GM18511 (cell line): Measurements from ENCODE around the gene AGBL1.
"Not testable (repeated sequence)": the region's sequence is repeated elsewhere in the genome, so short reads cannot be mapped to it uniquely, and the experiment has no call there.

Experiments used
- ATAC-seq: cut with Tn5 transposase; IDR thresholded peaks from one replicate; pipeline ENCODE4 v1.9.1; 2021; ENCODE audit warnings: mild to moderate bottlenecking, moderate library complexity; ENCODE audit not compliant: unreplicated experiment

The AGBL1 gene

DNA sequence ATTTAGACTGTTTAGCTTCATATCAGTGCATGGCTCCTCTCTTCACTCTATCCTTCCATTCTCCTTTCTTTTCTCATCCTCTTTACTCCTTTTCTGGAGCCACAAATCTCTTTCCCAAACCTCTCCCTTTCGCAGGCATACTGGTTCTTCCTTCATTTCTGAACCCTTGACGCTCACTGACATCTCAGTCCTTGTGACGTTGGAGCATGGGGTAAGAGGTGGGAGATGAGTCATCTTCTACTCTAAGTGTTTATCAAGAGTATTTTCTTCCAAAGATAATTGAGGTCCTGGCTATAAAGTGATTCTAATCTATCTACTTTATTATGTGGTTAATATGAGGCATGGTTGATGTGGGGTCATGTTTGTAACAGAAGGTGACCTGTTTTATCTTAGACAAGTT is 414.2 kb downstream of the AGBL1 start:
- no peak for ATAC-seq

GRCh38 chr15:86494475-86494874 is 414.8 kb downstream of the AGBL1 start:
- ATAC-seq = no peak

DNA sequence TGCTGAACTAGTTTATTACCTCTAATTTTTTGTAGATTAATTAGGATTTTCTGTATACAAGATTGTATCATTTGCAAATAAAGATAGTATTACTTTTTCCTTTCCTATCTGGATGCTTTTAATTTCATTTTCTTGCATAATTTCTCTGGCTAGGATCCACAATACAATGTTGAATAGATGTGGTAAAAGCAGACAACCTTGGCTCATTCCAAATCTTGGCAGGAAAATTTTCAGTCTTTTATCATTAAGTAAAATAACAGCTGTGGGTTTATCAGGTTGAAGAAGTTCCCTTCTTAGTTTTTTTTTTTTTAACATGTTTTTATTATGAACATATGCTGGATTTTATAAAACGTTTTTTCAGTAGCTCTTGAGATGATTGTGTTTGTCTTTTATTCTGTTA is 422.6 kb downstream of the AGBL1 start:
- no peak for ATAC-seq

GRCh38 chr15:86505951-86506350 is 426.3 kb downstream of the AGBL1 start:
- ATAC-seq = no peak

GRCh38 chr15:86506401-86506800 is 426.7 kb downstream of the AGBL1 start:
- no peak for ATAC-seq

- ATAC-seq = no peak
These were observed 436.0 kb downstream of the AGBL1 start for GRCh38 chr15:86515625-86516024.

DNA sequence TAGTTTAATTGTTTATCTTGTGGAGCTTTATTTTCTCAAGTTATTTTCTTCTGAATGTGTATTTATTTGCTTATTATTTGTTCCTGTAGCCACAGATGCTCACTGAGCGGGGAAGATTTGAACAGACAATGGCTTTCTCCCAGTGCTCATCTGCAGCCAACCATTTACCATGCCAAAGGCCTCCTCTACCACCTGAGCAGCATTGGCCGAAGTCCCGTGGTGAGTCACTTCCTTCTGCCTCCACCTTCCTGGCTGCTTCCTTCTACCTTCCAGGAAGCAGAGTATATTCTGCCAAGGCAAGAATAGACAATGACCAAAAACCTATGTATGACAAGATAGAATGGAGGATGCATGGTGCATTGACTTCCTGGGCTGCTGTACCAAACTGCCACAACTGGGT is 443.1 kb downstream of the AGBL1 start:
- no peak for ATAC-seq

DNA sequence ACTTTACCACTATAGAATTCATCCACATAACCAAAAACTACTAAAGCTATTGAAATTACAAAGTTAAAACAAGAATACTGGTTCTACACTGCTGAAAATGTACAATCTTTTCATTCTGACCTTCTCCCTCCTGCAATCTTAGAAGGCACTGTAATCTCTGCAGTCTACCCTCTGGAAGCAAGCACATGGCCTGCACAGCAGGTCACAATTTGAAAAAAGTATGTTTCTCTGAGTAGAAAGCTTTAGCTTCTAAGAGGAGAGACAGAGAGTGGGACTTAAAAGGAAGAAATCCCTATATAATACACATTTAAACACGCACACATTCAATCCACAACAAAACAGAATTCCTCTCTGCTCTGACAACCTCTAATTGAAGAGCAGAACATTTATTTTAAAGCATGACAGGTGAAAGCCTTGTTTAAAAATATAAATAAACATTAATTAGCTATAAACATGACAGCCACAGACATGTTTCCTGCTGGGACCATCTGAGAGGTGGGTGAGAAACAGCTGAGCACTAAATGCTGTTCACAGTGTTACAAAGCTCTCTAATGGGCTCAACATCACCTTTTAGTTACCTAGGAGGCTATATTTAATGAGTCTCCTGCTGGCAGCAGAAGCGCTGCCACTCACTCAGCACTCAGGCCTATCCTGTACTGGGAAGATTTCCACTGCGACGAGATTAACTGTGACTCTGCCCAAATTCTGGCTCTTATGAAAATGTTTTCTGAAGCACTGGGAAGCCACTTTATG is 447.4 kb downstream of the AGBL1 start:
- ATAC-seq = no peak

DNA sequence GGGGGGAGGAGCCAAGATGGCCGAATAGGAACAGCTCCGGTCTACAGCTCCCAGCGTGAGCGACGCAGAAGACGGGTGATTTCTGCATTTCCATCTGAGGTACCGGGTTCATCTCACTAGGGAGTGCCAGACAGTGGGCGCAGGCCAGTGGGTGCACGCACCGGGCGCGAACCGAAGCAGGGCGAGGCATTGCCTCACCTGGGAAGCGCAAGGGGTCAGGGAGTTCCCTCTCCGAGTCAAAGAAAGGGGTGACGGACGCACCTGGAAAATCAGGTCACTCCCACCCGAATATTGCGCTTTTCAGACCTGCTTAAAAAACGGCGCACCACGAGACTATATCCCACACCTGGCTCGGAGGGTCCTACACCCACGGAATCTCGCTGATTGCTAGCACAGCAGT is 448.4 kb downstream of the AGBL1 start:
- ATAC-seq = not testable (repeated sequence)

GRCh38 chr15:86538141-86538540 is 458.5 kb downstream of the AGBL1 start:
- no peak for ATAC-seq

GRCh38 chr15:86540840-86541467 is 461.3 kb downstream of the AGBL1 start:
- ATAC-seq = no peak

DNA sequence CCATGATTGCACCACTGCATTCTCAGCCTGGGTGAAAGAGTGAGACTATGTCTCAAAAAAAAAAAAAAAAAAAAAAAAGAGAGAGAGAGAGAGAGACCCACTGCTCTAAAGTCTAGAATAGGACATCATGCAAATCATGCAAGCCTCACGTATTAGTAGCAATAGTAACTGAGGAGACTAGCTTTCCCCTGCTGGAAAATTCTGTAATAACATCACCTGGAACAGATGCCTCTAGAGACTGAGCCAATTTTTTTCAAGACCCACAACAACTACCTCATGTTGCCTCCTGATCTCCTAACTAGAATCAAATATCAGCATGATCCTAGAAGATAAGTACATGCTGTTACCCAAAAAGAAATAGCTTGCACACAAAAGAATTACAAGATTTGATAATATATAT is 461.9 kb downstream of the AGBL1 start:
- ATAC-seq = no peak

DNA sequence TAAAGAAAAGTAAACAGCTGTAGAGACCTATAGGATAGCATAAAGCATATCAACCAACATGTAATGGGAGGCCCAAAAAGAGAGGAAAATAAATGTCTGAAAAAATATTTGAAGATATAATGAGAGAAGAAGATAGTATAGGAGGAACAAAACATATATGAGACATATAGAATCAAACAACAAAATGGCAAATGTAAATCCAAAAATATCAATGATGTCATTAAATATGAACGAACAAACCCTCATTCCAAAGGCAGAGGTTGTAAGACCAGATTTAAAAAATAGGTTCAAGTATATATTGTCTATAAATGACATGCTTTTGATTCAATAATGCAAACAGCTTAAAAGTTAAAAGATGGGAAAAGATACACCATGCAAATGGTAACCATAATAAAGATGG is 470.4 kb downstream of the AGBL1 start:
- ATAC-seq = no peak

DNA sequence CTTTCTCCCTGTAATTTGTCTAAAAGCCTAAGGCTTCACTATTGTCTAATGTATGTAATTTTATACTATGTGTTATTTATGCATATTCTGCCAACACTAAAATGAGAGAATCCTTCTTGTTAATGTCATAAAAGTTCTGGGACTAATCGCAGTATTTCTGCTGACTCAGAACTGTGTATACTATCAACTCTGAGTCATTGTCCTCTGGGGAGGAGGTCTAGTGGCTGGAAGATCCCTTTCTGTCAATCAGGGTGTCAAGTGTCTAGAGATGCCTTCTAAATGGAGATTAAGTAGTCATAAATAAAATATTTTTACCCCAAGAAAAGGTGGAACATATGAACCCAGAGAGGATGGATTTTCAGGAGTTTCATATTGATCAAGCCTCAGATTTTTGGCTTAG is 473.4 kb downstream of the AGBL1 start:
- ATAC-seq = no peak

- no peak for ATAC-seq
These were observed 475.4 kb downstream of the AGBL1 start for GRCh38 chr15:86555098-86555497.

GRCh38 chr15:86555939-86556338 is 476.3 kb downstream of the AGBL1 start:
- no peak for ATAC-seq

DNA sequence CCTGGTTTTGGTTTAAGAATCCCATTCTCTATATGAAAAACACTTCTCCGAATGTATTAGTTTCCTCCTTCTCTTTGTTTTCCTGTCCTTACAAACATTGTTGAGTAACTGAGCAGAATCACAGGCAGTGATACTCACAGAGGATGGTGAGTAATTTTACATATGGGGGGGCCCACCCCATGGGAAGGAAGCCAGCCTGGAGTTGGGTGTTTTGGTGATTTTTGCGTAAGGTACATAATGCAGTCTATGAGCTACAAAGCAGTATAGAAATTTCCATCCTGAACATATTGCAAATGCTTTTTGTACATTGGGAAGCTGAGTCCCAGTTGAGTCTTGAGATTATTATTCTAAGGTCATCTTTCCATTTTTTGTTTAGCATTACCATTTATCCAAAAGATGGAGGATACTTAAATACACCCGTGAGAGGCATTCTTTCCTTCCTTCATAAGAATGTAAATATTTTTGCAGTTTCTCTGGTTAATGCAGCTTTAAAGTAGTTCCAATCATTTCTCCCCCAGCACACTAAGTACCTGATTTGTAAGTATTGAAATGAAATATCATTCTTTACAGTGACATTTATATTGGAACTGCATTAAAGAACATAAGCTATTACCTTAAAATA is 476.8 kb downstream of the AGBL1 start:
- no peak for ATAC-seq

- ATAC-seq = no peak
These were observed 477.4 kb downstream of the AGBL1 start for GRCh38 chr15:86557018-86557550.

GRCh38 chr15:86558252-86558651 is 478.6 kb downstream of the AGBL1 start:
- no peak for ATAC-seq

- ATAC-seq = no peak
These were observed 479.0 kb downstream of the AGBL1 start for GRCh38 chr15:86558686-86559085.

- ATAC-seq = no peak
These were observed 488.7 kb downstream of the AGBL1 start for GRCh38 chr15:86568378-86568777.

DNA sequence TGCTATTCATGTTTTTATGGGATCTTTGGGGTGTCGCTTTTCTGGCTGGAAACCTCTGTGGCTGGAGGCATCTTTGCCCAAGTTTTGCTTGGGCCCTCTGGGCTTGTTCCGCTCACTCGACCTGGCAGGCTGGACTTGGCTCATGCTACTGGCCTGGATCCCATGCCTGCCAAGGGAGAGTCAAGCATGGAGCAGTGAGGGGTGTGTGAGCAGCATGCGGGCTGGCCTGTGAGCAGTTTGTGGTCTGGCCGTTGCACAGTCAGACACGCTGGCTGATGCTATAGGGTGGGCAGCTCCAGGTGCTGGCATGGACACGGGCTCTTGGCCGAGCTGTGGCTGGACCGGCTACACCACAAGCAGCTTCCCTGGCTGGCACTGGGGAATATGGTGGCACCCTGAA is 491.1 kb downstream of the AGBL1 start:
- ATAC-seq = no peak
